WTC11 (cell line): ENCODE results near the gene DEFB132.

Experiments used
- CREB1 ChIP-seq: sonication (generic); formaldehyde crosslinking; IDR thresholded peaks from 2 replicates; pipeline ENCODE4 v1.8.0; 2023; ENCODE audit warnings: mild to moderate bottlenecking, missing genetic modification reagents
- CTCF ChIP-seq: fragments of 200-600 bp; IDR thresholded peaks from 2 replicates; pipeline ENCODE4 v1.8.0; 2022; ENCODE audit warnings: antibody characterized with exemption
- ELF4 ChIP-seq: sonication (generic); formaldehyde crosslinking; IDR thresholded peaks from 2 replicates; pipeline ENCODE4 v1.8.1; 2022; ENCODE audit warnings: low read depth, mild to moderate bottlenecking, moderate library complexity, missing genetic modification reagents
- NFE2L1 ChIP-seq: sonication (generic); formaldehyde crosslinking; IDR thresholded peaks from 2 replicates; pipeline ENCODE4 v1.8.1; 2023; ENCODE audit warnings: missing genetic modification reagents
- SP1 ChIP-seq: sonication (generic); formaldehyde crosslinking; conservative IDR thresholded peaks from 2 replicates; pipeline ENCODE4 v1.8.1; 2022; ENCODE audit warnings: missing genetic modification reagents
- ZNF121 ChIP-seq: sonication (generic); formaldehyde crosslinking; IDR thresholded peaks from 2 replicates; pipeline ENCODE4 v1.8.0; 2023; ENCODE audit warnings: missing genetic modification reagents
- ZNF232 ChIP-seq: sonication (generic); formaldehyde crosslinking; IDR thresholded peaks from 2 replicates; pipeline ENCODE4 v1.8.0; 2022; ENCODE audit warnings: mild to moderate bottlenecking, missing genetic modification reagents
- ZNF281 ChIP-seq: sonication (generic); formaldehyde crosslinking; IDR thresholded peaks from 2 replicates; pipeline ENCODE4 v1.8.0; 2023; ENCODE audit warnings: mild to moderate bottlenecking, missing genetic modification reagents
- ZNF423 ChIP-seq: fragments of 250-450 bp; sonication (Bioruptor Pico); IDR thresholded peaks from 2 replicates; pipeline ENCODE4 v2.1.2; 2022; ENCODE audit warnings: mild to moderate bottlenecking, moderate library complexity

- TF ChIP-seq CTCF: no peak
- no peak for TF ChIP-seq ZNF423
- TF ChIP-seq ZNF281 (CRISPR knock-in tag): no peak
- TF ChIP-seq ZNF121: no peak
- TF ChIP-seq ZNF232: no peak
- TF ChIP-seq ELF4: no peak
- TF ChIP-seq SP1 (CRISPR knock-in tag): no peak
- TF ChIP-seq NFE2L1 (CRISPR knock-in tag): no peak
- TF ChIP-seq CREB1 (CRISPR knock-in tag): no peak
These were observed 19.9 kb downstream of the DEFB132 start for GRCh38 chr20:277496-277781.
